IMR-90 (cell line): ENCODE measurements around the gene TMEM145. TPM values are rescaled to one million over a fixed set of nuclear protein-coding genes. Genes with fewer than 3 reads are reported as not detected.

Experiments
- ATAC-seq: fragments of 200-7000 bp; cut with Tn5 transposase; 2 replicates; pipeline ENCODE4 v1.9.1; 2020; ENCODE audit warnings: low read depth, mild to moderate bottlenecking, moderate library complexity
- BruUV-seq: library from RNA; stranded (reverse); fragments of 400-500 nt; replicated peaks from 2 replicates; lab custom pipeline; 2021; lab: Mats Ljungman, UMichigan
- CTCF ChIA-PET: fragments of 300-600 bp; formaldehyde crosslinking; extraction: SDS; loops from one replicate; lab custom pipeline; 2021; ENCODE audit warnings: antibody characterized with exemption; lab: Yijun Ruan, JAX
- POLR2A ChIA-PET: fragments of 300-600 bp; sonication (Branson Sonifier 250); formaldehyde crosslinking; loops from one replicate; lab custom pipeline; 2022; ENCODE audit warnings: antibody characterized with exemption; ENCODE audit not compliant: unreplicated experiment; lab: Charles Lee
- DNase-seq: peaks from one replicate; pipeline ENCODE4 v3.0.0; 2013
- H2AFZ ChIP-seq: replicated peaks from 2 replicates; pipeline ENCODE3; 2013; ENCODE audit warnings: low read length, mild to moderate bottlenecking; ENCODE audit not compliant: poor library complexity
- H2AK5ac ChIP-seq: 2 replicates; pipeline ENCODE4 v1.6.1; 2013; ENCODE audit warnings: low read depth, low read length, inconsistent platforms
- H2AK9ac ChIP-seq: replicated peaks from 2 replicates; pipeline ENCODE3; 2013; ENCODE audit warnings: mild to moderate bottlenecking, low read depth, low read length, moderate library complexity; ENCODE audit not compliant: poor library complexity
- H2BK120ac ChIP-seq: 2 replicates; pipeline ENCODE4 v1.6.1; 2013; ENCODE audit warnings: low read depth, low read length, inconsistent platforms
- H2BK15ac ChIP-seq: 3 replicates; pipeline ENCODE4 v1.6.1; 2013; ENCODE audit warnings: low read depth, low read length, inconsistent platforms
- H2BK20ac ChIP-seq: 2 replicates; pipeline ENCODE4 v1.6.1; 2013; ENCODE audit warnings: low read depth, mild to moderate bottlenecking, inconsistent platforms, low read length, moderate library complexity
- H2BK5ac ChIP-seq: 2 replicates; pipeline ENCODE4 v1.6.1; 2013; ENCODE audit warnings: mild to moderate bottlenecking, low read depth, low read length, inconsistent platforms; ENCODE audit not compliant: poor library complexity, severe bottlenecking
- H3K14ac ChIP-seq: replicated peaks from 2 replicates; pipeline ENCODE4 v1.6.1; 2013; ENCODE audit warnings: low read depth, low read length, inconsistent platforms
- H3K18ac ChIP-seq: 2 replicates; pipeline ENCODE4 v1.6.1; 2013; ENCODE audit warnings: low read depth, low read length, control low read depth
- H3K23ac ChIP-seq: 2 replicates; pipeline ENCODE4 v1.6.1; 2013; ENCODE audit warnings: low read depth, low read length, inconsistent platforms
- H3K27ac ChIP-seq: 2 replicates; pipeline ENCODE4 v1.5.1; 2013; ENCODE audit warnings: mild to moderate bottlenecking, control low read depth, low read length; ENCODE audit not compliant: insufficient read depth
- H3K27me3 ChIP-seq: 2 replicates; pipeline ENCODE4 v1.6.1; 2013; ENCODE audit warnings: low read length; ENCODE audit not compliant: control insufficient read depth, insufficient read depth
- H3K36me3 ChIP-seq: 2 replicates; pipeline ENCODE4 v1.6.1; 2013; ENCODE audit warnings: low read length, mixed read lengths; ENCODE audit not compliant: control insufficient read depth, insufficient read depth
- H3K4ac ChIP-seq: 2 replicates; pipeline ENCODE4 v1.6.1; 2013; ENCODE audit warnings: low read depth, low read length, inconsistent platforms
- H3K4me1 ChIP-seq: 2 replicates; pipeline ENCODE4 v1.6.1; 2013; ENCODE audit warnings: low read length, mixed read lengths; ENCODE audit not compliant: control insufficient read depth, insufficient read depth
- H3K4me2 ChIP-seq: 2 replicates; pipeline ENCODE4 v1.6.1; 2013; ENCODE audit warnings: low read depth, mild to moderate bottlenecking, control low read depth, low read length, moderate library complexity
- H3K4me3 ChIP-seq: 2 replicates; pipeline ENCODE4 v1.5.1; 2013; ENCODE audit warnings: low read depth, mild to moderate bottlenecking, control low read depth, low read length, moderate library complexity; ENCODE audit not compliant: insufficient read depth
- H3K56ac ChIP-seq: 2 replicates; pipeline ENCODE4 v1.6.1; 2013; ENCODE audit warnings: low read length, inconsistent platforms; ENCODE audit not compliant: insufficient read depth; ENCODE audit errors: extremely low read depth
- H3K79me1 ChIP-seq, 2 experiments: 2 replicates each; pipeline ENCODE4 v1.6.1; 2013; ENCODE audit warnings: low read length in 2 of 2, inconsistent platforms in 1 of 2, low read depth in 1 of 2
- H3K9ac ChIP-seq: 2 replicates; pipeline ENCODE4 v1.6.1; 2013; ENCODE audit warnings: low read depth, low read length, control low read depth
- H3K9me1 ChIP-seq: 2 replicates; pipeline ENCODE4 v1.6.1; 2013; ENCODE audit warnings: low read length, inconsistent platforms; ENCODE audit not compliant: insufficient read depth
- H3K9me3 ChIP-seq: 2 replicates; pipeline ENCODE4 v1.6.1; 2013; ENCODE audit warnings: low read length; ENCODE audit not compliant: control insufficient read depth, insufficient read depth
- H4K20me1 ChIP-seq: 2 replicates; pipeline ENCODE4 v1.6.1; 2013; ENCODE audit warnings: low read length, inconsistent platforms; ENCODE audit not compliant: insufficient read depth
- H4K5ac ChIP-seq: 2 replicates; pipeline ENCODE4 v1.6.1; 2013; ENCODE audit warnings: mild to moderate bottlenecking, low read depth, low read length, control low read depth
- H4K8ac ChIP-seq, 2 experiments: 2 replicates each; pipeline ENCODE4 v1.6.1; 2013; ENCODE audit warnings: low read depth in 2 of 2, low read length in 2 of 2, control low read depth in 1 of 2, inconsistent platforms in 1 of 2
- H4K91ac ChIP-seq: 2 replicates; pipeline ENCODE4 v1.6.1; 2013; ENCODE audit warnings: low read depth, low read length, inconsistent platforms; ENCODE audit not compliant: insufficient read depth
- CEBPB ChIP-seq: IDR thresholded peaks from 2 replicates; pipeline ENCODE4 v1.6.1; 2012; ENCODE audit warnings: low read depth, low read length, improper control_type of control experiment
- CHD1 ChIP-seq: IDR thresholded peaks from 2 replicates; pipeline ENCODE4 v1.6.1; 2012; ENCODE audit warnings: low read depth, low read length, improper control_type of control experiment
- FOS ChIP-seq: fragments of 150-350 bp; IDR thresholded peaks from 2 replicates; pipeline ENCODE4 v1.6.1; 2016; ENCODE audit warnings: low read depth, low read length
- MXI1 ChIP-seq: IDR thresholded peaks from 2 replicates; pipeline ENCODE4 v1.6.1; 2012; ENCODE audit warnings: low read depth, mild to moderate bottlenecking, low read length, moderate library complexity, borderline replicate concordance
- NFE2L2 ChIP-seq: fragments of 150-350 bp; IDR thresholded peaks from 2 replicates; pipeline ENCODE4 v1.6.1; 2016; ENCODE audit warnings: low read depth, mild to moderate bottlenecking, low read length
- POLR2A ChIP-seq: IDR thresholded peaks from 2 replicates; pipeline ENCODE4 v1.6.1; 2012; ENCODE audit warnings: mild to moderate bottlenecking, low read depth, low read length
- RAD21 ChIP-seq: IDR thresholded peaks from 2 replicates; pipeline ENCODE4 v1.6.1; 2012; ENCODE audit warnings: low read length, improper control_type of control experiment
- RCOR1 ChIP-seq: IDR thresholded peaks from 2 replicates; pipeline ENCODE4 v1.6.1; 2012; ENCODE audit warnings: mild to moderate bottlenecking, low read length, improper control_type of control experiment; ENCODE audit not compliant: insufficient replicate concordance
- SMC3 ChIP-seq: fragments of 150-350 bp; IDR thresholded peaks from 2 replicates; pipeline ENCODE4 v1.6.1; 2016; ENCODE audit warnings: low read depth, mild to moderate bottlenecking, antibody characterized with exemption, low read length, moderate library complexity
- WGBS, 2 experiments: methylation state at CpG; one replicate each; pipeline versions ENCODE4 v1.1.5 to v1.1.7; 2013; ENCODE audit warnings: missing lambda C conversion rate in 2 of 2; ENCODE audit not compliant: insufficient read length in 1 of 2; ENCODE audit errors: extremely low coverage in 2 of 2; 5-methylcytosine and 5-hydroxymethylcytosine counted together
- dilution Hi-C: fragments of 300-500 bp; cut with HindIII; formaldehyde crosslinking; loops from one replicate; pipeline ENCODE4 v1.14.3; 2018; ENCODE audit warnings: low sequenced_read_pairs; ENCODE audit not compliant: unreplicated experiment
- in situ Hi-C: fragments of 300-500 bp; cut with MboI; formaldehyde crosslinking; loops from 3 replicates; pipeline ENCODE4 v1.14.3; 2019; ENCODE audit warnings: low sequenced_read_pairs, inconsistent platforms, mixed read lengths
- intact Hi-C: fragments of 100-400 bp; cut with micrococcal nuclease; formaldehyde crosslinking; loops from 2 replicates; pipeline ENCODE4 v1.10.0; 2022
- polyA plus RNA-seq, 3 experiments: library from polyadenylated mRNA; depleted of rRNA; stranded (reverse); fragments of >200 nt; gene quantifications; 2 replicates each; pipeline ENCODE4 v1.2.3, GENCODE V29; 2012; ENCODE audit warnings: low replicate concordance in 1 of 3
- total RNA-seq: library from RNA; depleted of rRNA; stranded (reverse); fragments of >200 nt; gene quantifications from 2 replicates; pipeline ENCODE4 v1.2.3, GENCODE V29; 2012
- TF ChIP-seq, protein P1 (sequence below): fragments of 150-350 bp; IDR thresholded peaks from 2 replicates; pipeline ENCODE4 v1.6.1; 2017; ENCODE audit warnings: mild to moderate bottlenecking, antibody characterized with exemption, low read length, low read depth
- TF ChIP-seq, protein P2 (sequence below): fragments of 150-350 bp; IDR thresholded peaks from 2 replicates; pipeline ENCODE4 v1.6.1; 2016; ENCODE audit warnings: low read depth, mild to moderate bottlenecking, low read length, moderate library complexity, borderline replicate concordance

TMEM145 gene
- total and polyA plus RNA-seq, 2 of the 4 experiments (the other 2 are of a cell fraction) = under 0.01 to 0.41 TPM

DNA sequence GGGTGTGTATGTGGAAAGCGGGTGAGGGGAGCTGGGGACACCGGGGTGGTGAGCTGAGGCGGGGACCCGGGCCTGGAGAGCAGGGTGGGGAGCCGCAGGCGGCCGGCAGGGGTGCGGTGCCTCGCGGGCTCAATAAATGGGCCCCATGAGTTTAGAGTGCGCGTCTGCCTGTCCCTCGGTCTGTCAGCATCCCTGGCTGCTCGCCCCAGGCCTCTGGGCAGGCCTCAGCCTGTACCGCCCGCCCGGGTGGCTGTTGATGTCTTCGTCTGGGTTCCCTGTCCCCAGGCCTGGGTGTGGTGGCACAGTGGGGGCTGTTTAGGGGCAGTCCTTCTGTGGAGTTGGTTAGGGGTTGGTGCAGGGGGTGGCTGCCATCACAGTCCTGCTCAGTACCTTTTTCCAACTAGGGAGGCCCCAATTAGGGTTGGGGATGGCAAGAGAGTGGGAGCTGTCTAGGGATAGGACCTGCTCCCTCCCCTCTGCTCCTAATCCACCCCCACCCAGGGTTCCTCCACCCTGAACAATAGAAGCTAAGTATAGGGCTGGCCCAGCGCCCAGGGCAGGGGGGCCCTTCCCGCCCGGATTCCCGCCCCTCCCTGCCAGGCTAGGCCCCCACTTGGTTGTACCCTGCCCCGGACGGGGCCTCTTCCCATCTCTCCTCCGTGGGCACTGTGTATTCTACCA lies 31.8 kb upstream of the TMEM145 start (continued):
- TF ChIP-seq RCOR1 = no peak
- no peak for TF ChIP-seq RAD21

DNA sequence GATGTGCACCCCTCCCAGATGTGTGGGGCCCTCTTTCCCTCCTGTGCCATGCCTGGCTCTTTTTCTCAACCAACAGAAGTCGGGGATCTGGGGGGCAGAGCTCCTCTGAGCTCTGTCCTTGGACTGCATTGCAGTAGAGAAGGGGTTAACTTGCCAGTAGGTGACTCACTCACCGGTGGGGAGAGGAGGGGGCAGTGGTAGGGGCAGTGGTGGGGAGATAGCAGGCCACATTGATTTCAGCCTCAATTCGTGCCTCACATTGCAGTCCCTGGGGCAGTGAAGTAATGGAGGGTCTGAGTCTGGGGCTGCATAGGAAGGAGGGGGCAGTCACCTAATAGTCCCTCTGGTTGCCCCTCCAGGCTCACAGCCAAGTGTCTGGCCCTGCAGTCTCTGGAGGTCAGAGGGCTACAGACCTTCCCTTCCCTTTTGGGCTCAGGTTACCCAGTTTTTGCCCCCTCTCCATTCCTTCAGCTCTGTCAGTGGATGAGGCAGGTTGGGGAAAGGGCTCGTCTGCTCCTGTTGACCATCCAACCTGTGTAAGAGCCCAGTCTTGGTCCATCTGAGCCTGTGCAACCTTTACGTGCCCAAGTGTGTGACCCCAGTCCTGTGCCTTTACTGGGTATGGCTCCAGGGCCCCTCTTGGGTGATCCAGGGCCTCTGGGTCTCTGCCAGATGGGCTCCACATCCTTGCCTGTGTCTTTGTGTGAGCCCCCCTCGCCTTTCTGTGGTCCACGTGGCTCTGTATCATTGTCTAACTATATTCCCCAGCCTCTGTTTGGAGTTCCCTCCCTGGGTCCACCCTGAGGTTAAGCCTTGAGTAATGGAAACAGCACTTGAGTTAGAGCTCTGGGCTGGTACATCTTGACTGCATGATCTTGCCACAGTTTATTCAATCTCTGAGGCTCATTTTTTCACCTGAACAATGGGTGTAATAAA lies 31.0 kb upstream of the TMEM145 start:
- Histone ChIP-seq H2AK9ac (peak overlapping the region; percentile 99), H3K36me3 (peaks cover 3% of the 10 kb centered on the region; the same call in 1 of the 2 replicates), H3K9me1 (peaks cover 16% of the 10 kb centered on the region), H2BK15ac (peak overlapping the region; percentile 29; the same call in 1 of the 3 replicates), H3K79me1 (peaks cover 36 to 76% of the 10 kb centered on the region in 2 experiments), H4K91ac (peak overlapping the region; percentile 61), H3K9me3 (no peaks in the 10 kb centered on the region), H4K8ac (peak overlapping the region; percentile 15 to 89; a peak in 3 of 4 replicates), H3K18ac (peak overlapping the region; percentile 18; the same call in 1 of the 2 replicates), H3K4me2 (peak overlapping the region; percentile 76), H4K20me1 (peaks cover 49% of the 10 kb centered on the region), H3K23ac (peak overlapping the region; percentile 91; the same call in 1 of the 2 replicates), H2BK5ac (peak overlapping the region; percentile 86), H3K9ac (peak overlapping the region; percentile 72), H4K5ac (peak overlapping the region; percentile 28; the same call in 1 of the 2 replicates), H3K14ac (peak overlapping the region; percentile 85), H3K4me3 (no peak overlapping the region), H3K27me3 (no peaks in the 10 kb centered on the region), H2BK20ac (peak overlapping the region; percentile 74), H3K4me1 (peaks cover 60% of the 10 kb centered on the region), H2AFZ (peak overlapping the region; percentile 90), H2AK5ac (peak overlapping the region; percentile 97), H2BK120ac (peak overlapping the region; percentile 88), H3K27ac (peak overlapping the region; percentile 93), H3K56ac (peak overlapping the region; percentile 58; the same call in 1 of the 2 replicates), H3K4ac (peak overlapping the region; percentile 94)
- CTCF ChIA-PET = interaction anchor here (1.0 kb wide), 1 partner anchor 36 kb away, joined by 3 read pairs; no protein-coding TSS in a partner anchor
- in situ Hi-C loops (no loop called here), dilution Hi-C loops (no loop called here), intact Hi-C loops (loop anchor here (2.0 kb wide), 1 partner anchor 27 kb away; the partner anchor contains the start of gene ERF)
- POLR2A ChIA-PET = no interaction called here
- DNase-seq (peak; percentile 41), ATAC-seq (no peak)
- BruUV-seq = no TSS peak
- 66% methylated on average over 2 of the region's 7 CpGs; no CpG with 5 or more reads in 1 of the 2 experiments for WGBS, 2 experiments
- 0 out of 2 replicates have a peak, but pooled peaks have one; percentile 45 for TF ChIP-seq MXI1
- no peak for TF ChIP-seq RCOR1
- no peak for TF ChIP-seq CHD1
- TF ChIP-seq SMC3 = no peak
- TF ChIP-seq, protein P1, sequence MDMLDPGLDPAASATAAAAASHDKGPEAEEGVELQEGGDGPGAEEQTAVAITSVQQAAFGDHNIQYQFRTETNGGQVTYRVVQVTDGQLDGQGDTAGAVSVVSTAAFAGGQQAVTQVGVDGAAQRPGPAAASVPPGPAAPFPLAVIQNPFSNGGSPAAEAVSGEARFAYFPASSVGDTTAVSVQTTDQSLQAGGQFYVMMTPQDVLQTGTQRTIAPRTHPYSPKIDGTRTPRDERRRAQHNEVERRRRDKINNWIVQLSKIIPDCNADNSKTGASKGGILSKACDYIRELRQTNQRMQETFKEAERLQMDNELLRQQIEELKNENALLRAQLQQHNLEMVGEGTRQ = no peak; the same call in 1 of the 2 replicates
- no peak for TF ChIP-seq CEBPB
- no peak for TF ChIP-seq POLR2A
- TF ChIP-seq NFE2L2 = no peak
- peak; percentile 47; the same call in 1 of the 2 replicates for TF ChIP-seq FOS
- TF ChIP-seq, protein P2, sequence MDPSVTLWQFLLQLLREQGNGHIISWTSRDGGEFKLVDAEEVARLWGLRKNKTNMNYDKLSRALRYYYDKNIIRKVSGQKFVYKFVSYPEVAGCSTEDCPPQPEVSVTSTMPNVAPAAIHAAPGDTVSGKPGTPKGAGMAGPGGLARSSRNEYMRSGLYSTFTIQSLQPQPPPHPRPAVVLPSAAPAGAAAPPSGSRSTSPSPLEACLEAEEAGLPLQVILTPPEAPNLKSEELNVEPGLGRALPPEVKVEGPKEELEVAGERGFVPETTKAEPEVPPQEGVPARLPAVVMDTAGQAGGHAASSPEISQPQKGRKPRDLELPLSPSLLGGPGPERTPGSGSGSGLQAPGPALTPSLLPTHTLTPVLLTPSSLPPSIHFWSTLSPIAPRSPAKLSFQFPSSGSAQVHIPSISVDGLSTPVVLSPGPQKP = no peak
